Skeletal muscle tissue (tissue), 4 donors: ENCODE data around the gene GATAD2A. TPM values are rescaled to one million over a fixed set of nuclear protein-coding genes. Genes with fewer than 3 reads are reported as not detected.
A peak's percentile ranks its signal among the peaks of the same experiment; 100 is the strongest.

Experiments
- H3K27ac ChIP-seq: one replicate; pipeline ENCODE4 v1.7.0; 2013; ENCODE audit warnings: mild to moderate bottlenecking, low read depth, low read length, inconsistent platforms
- H3K27me3 ChIP-seq, 3 donors: one replicate each; pipeline ENCODE4 v1.7.0; 2013; ENCODE audit warnings: low read length in 3 of 3; ENCODE audit not compliant: control insufficient read depth in 3 of 3, insufficient read depth in 3 of 3
- H3K36me3 ChIP-seq, 3 donors: one replicate each; pipeline ENCODE4 v1.7.0; 2013; ENCODE audit warnings: low read length in 3 of 3; ENCODE audit not compliant: control insufficient read depth in 3 of 3, insufficient read depth in 3 of 3
- H3K4me1 ChIP-seq, 3 donors: one replicate each; pipeline ENCODE4 v1.7.0; 2013; ENCODE audit warnings: low read length in 3 of 3, mild to moderate bottlenecking in 3 of 3; ENCODE audit not compliant: control insufficient read depth in 3 of 3, insufficient read depth in 3 of 3
- H3K4me3 ChIP-seq, 3 donors: one replicate each; pipeline ENCODE4 v1.7.0; 2013; ENCODE audit warnings: low read length in 3 of 3
- H3K9ac ChIP-seq, 3 donors: one replicate each; pipeline ENCODE4 v1.7.0; 2013; ENCODE audit warnings: low read length in 3 of 3, mild to moderate bottlenecking in 3 of 3, moderate library complexity in 2 of 3, low read depth in 1 of 3
- H3K9me3 ChIP-seq, 3 donors: one replicate each; pipeline ENCODE4 v1.7.0; 2013; ENCODE audit warnings: low read length in 3 of 3; ENCODE audit not compliant: control insufficient read depth in 3 of 3
- total RNA-seq: library from RNA; depleted of rRNA; stranded (reverse); fragments of >200 nt; gene quantifications from one replicate; pipeline ENCODE4 v1.2.3, GENCODE V29; 2014
- donor health status: Osteomylitis.

Gene GATAD2A
- total RNA-seq, 1 donor from 2014 or later: 19.8 TPM

DNA sequence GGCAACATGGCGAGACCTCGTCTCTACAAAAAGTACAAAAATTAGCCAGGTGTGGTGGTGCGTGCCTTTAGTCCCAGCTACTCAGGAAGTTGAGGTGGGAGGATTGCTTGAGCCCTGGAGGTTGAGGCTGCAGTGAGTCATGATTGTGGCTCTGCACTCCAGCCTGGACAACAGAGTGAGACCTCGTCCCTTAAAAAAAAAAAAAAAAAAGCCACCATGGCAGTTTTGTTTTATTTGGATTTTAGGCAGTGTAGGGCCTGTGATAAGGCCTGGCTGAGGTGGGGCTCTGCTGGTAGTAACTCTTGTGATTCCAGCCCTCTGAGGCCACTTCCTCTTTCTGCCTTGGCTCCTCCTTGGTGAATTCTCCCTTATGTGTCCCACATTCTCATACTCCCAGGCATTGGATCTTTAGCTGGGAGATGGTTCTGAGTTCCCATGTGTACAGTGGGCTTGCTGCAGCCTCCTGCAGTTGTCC is 39.2 kb downstream of the GATAD2A start:
- H3K4me3 ChIP-seq: no peak overlapping the region
- no peaks in the 10 kb centered on the region for H3K9me3 ChIP-seq
- H3K36me3 ChIP-seq: no peaks in the 10 kb centered on the region
- H3K4me1 ChIP-seq: peaks cover 21 to 37% (median 22%) of the 10 kb centered on the region in 3 donors
- no peaks in the 10 kb centered on the region for H3K27me3 ChIP-seq
- H3K27ac ChIP-seq: peak overlapping the region; percentile 5
- H3K9ac ChIP-seq: peak overlapping the region in 2 of 3 donors; percentile 23 to 25

DNA sequence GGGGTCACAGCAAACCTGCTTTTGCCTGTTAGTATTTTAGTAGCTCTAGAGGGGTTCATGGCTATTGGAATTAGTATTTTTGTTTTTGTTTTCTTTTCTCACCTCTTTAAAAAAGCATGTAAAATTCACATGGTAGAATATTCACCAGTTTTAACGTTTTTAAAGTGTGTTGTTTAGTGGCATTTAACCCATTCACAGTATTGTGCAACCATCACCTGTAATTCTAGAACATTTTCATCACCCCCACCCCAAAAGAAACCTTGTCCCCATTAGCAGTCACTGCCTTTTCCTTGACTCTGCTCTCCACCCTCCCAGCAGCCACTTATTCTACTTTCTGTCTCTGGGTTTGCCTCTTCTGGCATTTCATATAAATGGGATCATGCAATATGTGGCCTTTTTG is 39.8 kb downstream of the GATAD2A start:
- H3K27ac ChIP-seq: peak overlapping the region; percentile 5
- no peaks in the 10 kb centered on the region for H3K27me3 ChIP-seq
- no peak overlapping the region for H3K9ac ChIP-seq
- H3K4me3 ChIP-seq: no peak overlapping the region
- no peaks in the 10 kb centered on the region for H3K36me3 ChIP-seq
- peaks cover 21 to 42% (median 22%) of the 10 kb centered on the region in 3 donors for H3K4me1 ChIP-seq
- H3K9me3 ChIP-seq: no peaks in the 10 kb centered on the region

DNA sequence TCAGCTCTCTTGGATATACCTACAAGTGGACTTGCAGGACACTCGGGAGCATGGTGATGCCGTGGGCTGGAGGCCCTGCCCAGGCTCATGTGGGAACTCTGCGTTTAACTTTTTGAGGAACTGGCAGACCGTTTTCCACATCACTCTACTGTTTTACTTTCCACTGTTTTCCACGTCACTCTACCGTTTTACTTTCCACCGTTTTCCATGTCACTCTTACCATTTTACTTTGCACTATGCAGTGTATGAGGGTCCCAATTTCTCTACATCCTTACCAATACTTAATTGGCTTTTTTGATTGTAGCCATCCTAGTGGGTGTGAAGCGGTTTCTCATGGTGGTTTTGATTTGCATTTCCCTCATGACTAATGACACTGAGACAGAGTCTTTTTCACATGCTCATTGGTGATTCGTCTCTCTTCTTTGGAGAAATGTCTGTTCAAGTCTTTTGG is 40.5 kb downstream of the GATAD2A start:
- no peaks in the 10 kb centered on the region for H3K27me3 ChIP-seq
- H3K9ac ChIP-seq: no peak overlapping the region
- H3K36me3 ChIP-seq: no peaks in the 10 kb centered on the region
- H3K4me1 ChIP-seq: peaks cover 21 to 43% (median 22%) of the 10 kb centered on the region in 3 donors
- no peaks in the 10 kb centered on the region for H3K9me3 ChIP-seq
- no peak overlapping the region for H3K27ac ChIP-seq
- no peak overlapping the region for H3K4me3 ChIP-seq

DNA sequence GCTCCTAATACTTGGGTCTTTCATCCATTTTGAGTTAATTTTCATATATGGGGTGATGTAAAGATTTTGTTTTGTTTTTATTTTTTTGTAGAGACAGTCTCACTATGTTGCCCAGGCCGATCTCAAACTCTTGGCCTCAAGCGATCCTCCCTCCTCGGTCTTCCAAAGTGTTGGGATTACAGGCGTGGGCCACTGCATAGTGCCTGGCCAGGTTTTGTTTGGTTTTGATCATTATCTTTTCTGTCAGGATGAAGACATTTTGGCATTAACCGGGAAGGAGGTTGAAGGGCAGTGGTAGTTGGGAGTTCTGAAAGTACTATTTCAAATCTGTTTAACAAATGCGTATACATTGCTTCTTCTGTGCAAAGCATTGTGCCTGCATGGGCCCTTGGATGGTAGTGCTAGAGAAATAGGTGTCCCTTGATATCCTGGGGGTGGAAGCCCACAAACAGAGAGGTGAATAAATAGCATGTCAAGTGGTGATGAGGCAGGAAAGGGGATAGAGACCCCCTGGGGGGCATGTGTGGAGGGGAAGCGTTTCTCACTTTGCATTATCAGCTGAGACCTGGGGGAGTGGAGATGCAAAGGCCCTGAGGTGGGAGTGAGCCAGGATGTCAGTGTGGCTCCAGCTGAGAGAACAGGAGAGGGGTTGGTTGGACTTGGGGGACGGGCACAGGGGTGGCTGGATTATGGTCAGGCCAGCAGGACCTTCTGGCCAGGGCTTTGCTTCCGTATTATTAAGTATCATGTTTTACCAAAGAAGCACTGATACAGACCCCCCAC is 41.4 kb downstream of the GATAD2A start:
- H3K9ac ChIP-seq: no peak overlapping the region
- H3K4me1 ChIP-seq: peaks cover 28 to 48% (median 28%) of the 10 kb centered on the region in 3 donors
- no peak overlapping the region for H3K27ac ChIP-seq
- no peak overlapping the region for H3K4me3 ChIP-seq
- no peaks in the 10 kb centered on the region for H3K27me3 ChIP-seq
- no peaks in the 10 kb centered on the region for H3K9me3 ChIP-seq
- no peaks in the 10 kb centered on the region for H3K36me3 ChIP-seq

DNA sequence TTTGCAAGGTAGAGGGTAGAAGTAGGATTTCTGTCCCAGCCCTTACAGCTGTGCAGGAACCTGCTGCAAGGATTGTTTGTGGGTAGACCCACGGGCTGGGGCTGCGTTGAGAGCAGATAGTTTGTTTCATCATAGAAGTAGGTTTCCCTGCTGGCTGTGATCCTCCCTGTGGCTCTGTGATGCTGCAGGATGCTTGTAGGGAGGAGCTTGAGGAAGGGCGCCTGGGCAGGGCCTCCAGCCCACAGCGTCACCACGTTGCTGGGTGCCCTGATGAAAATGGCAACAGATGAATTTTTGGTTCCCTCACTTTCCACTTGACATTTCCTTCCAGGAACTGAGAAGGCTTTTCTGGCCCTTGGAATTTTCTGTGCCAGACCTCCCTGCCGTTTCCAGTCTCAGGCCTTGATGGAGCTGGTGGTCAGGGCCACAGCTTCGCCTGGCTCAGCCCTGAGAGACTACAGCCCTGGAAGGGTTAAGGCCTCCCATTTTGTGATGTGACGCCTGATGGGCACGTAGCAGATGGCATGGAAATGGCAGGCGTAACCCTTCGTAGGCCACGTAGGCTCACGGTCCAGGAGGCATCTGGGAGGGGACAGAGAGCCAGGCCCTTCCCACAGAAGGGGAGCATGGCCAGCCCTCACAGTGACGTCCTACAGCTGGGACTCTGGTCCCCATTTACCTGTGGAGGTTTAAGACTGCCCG is 42.2 kb downstream of the GATAD2A start:
- Histone ChIP-seq H3K9ac (peak overlapping the region; percentile 10 to 62 (median 45)), H3K27ac (peak overlapping the region; percentile 46), H3K27me3 (no peaks in the 10 kb centered on the region), H3K4me1 (peaks cover 32 to 56% (median 35%) of the 10 kb centered on the region in 3 donors), H3K9me3 (no peaks in the 10 kb centered on the region), H3K36me3 (no peaks in the 10 kb centered on the region), H3K4me3 (peak overlapping the region in 1 of 3 donors; percentile 13)

DNA sequence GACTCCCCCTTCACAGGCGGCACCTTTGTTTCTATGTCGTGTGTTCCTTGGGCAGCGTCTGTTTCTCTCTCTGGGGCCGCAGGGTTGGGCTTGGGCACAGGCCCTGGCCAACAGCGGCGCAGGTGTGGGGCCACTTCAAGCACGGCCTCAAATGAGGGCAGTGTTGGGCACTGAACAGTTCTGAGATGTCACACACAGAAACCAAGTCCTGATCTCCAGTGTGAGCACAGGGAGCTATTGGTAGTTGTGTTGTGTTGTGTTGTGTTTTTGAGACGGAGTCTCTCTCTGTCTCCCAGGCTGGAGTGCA is 42.7 kb downstream of the GATAD2A start:
- no peaks in the 10 kb centered on the region for H3K27me3 ChIP-seq
- H3K27ac ChIP-seq: peak overlapping the region; percentile 46
- H3K9ac ChIP-seq: peak overlapping the region; percentile 10 to 62 (median 45)
- H3K4me3 ChIP-seq: peak overlapping the region in 1 of 3 donors; percentile 13
- H3K9me3 ChIP-seq: no peaks in the 10 kb centered on the region
- peaks cover 32 to 61% (median 38%) of the 10 kb centered on the region in 3 donors for H3K4me1 ChIP-seq
- H3K36me3 ChIP-seq: no peaks in the 10 kb centered on the region

DNA sequence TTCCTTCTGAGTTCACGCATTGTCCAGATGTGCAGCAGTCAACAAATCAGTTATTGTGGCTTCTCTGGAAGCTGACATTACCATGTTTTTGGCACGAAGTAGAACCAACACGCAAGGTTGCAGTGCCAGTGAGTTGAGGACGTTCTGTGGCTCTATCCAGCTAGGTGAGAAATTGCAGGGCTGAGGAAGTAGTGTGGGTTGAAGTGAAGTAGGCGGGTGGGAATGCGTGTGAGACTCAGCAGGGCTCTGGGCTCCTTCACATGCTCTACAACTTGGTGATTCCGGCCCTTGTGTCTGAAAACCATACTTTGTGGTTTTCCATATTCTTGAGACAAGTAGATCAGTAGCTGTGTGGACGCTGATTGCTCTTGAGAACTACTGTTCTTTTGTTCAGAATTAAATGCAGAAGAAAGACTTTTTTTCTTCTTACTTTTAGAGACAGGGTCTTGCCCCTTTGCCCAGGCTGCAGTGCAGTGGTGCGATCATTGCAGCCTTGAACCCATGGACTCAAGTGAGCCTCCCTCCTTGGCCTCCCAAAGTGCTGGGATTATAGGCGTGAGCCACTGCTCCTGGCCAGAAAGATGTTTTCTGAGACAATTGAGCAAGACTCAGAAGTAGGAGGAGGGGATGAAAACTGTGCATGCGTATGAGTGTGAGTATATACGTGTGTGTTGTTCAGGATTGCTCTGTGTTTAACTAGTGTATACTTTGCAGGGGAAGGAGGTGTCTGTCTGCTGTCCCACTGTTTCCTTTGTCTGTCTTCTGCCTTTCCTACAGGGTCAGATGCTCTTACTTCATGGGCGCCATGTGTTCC is 46.2 kb downstream of the GATAD2A start:
- Histone ChIP-seq H3K4me3 (no peak overlapping the region), H3K27ac (no peak overlapping the region), H3K36me3 (no peaks in the 10 kb centered on the region), H3K4me1 (peaks cover 32 to 51% (median 34%) of the 10 kb centered on the region in 3 donors), H3K27me3 (no peaks in the 10 kb centered on the region), H3K9me3 (no peaks in the 10 kb centered on the region), H3K9ac (no peak overlapping the region)

DNA sequence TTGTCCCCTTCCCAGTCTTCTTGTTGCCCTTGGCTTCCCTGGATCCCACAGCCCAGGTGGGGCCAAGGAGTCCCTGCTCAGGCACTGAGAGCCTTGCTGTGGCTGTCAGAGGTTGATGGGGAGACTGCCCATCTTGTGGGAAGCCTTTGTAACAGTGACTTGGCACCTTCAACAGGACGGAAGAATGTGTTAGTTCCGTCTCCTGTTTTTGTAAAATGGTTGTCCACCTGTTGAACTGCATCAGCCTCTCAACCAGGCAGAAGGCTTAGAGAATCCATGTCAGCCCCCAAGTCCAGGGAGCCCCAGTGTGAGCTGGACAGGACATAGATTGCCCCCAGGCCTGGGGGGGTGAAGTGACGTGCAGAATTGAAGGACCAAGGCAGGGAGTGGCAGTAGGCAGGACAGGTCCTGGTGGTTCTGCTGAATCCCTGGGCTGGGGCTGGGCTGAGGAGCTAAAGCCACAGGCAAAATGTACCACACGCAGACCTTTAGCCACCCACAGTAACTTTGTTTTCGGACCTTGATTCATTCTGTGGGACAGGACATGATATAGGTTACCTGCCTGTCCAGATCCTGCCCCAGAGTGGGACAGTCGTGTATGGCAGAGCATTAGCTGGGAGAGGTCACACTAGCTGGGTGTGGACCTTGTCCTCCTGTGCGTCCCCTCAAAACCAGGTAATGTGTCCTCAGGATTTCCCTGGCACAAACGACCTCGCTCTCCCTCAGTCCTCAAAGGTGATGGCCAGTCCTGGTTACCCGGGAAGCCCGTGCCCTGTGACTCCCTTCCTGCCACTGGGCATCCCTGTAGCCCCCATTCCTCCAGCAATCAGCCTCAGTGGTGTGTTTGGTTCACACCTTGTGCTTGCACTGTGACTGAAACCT is 47.0 kb downstream of the GATAD2A start:
- H3K36me3 ChIP-seq: no peaks in the 10 kb centered on the region
- H3K27me3 ChIP-seq: no peaks in the 10 kb centered on the region
- H3K4me3 ChIP-seq: no peak overlapping the region
- no peak overlapping the region for H3K27ac ChIP-seq
- H3K4me1 ChIP-seq: peaks cover 26 to 47% (median 32%) of the 10 kb centered on the region in 3 donors
- no peaks in the 10 kb centered on the region for H3K9me3 ChIP-seq
- H3K9ac ChIP-seq: no peak overlapping the region

DNA sequence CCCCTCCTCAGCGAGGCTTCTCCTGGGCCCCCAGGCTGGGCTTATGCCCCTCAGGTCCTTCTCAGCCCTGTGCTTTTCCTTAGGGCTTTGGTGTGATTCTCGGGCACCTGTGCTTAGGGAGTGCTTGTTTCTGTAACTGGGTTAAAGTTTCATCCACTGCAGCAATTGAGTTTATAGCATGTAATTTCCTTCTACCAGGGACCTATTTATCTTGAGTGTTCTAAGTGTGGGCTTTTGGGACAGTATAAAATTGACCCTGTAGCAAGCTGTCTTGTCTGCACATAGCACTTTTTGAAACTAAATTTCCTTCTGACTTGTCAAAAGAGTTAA is 47.6 kb downstream of the GATAD2A start:
- H3K4me1 ChIP-seq: peaks cover 22 to 45% (median 29%) of the 10 kb centered on the region in 3 donors
- H3K27me3 ChIP-seq: no peaks in the 10 kb centered on the region

More for the DNA sequence above, 47.6 kb downstream of the GATAD2A start:
- Histone ChIP-seq H3K9ac (no peak overlapping the region), H3K36me3 (no peaks in the 10 kb centered on the region), H3K4me3 (no peak overlapping the region), H3K27ac (no peak overlapping the region), H3K9me3 (no peaks in the 10 kb centered on the region)
